ENCODE data around the gene CLGN. TPM values are rescaled to one million over a fixed set of nuclear protein-coding genes. Genes with fewer than 3 reads are reported as not detected.

CLGN gene
- total and polyA plus RNA-seq, 2 of the 4 experiments (the other 2 are of a cell fraction): 0.36 to 0.75 TPM

DNA sequence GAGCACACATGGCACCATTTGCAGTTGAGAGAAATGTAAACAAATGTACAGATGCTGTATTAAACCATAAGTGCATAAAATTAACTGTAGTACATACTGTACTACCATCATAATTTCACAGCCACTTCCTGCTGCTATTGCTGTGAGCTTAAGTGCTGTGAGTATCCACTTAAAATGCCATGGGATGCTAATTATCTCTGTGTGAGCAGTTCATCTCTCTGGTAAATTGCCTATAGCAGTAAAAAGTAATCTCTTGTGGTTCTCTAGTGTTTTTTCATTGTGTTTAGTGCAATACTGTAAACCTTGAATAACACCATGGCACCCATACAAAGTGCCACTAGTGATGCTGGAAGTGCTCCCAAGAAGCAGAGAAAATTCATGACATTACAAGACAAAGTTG, 63.9 kb downstream of the CLGN start:
- Histone ChIP-seq H3K79me1 (ENCODE audit: low read depth in 1 of 2, low read length in 2 of 2) (no peaks in the 10 kb centered on the region), H4K91ac (ENCODE audit: insufficient read depth, low read depth, low read length) (no peak overlapping the region), H3K4me1 (ENCODE audit: control insufficient read depth, insufficient read depth, low read length) (no peaks in the 10 kb centered on the region; the same call in 1 of the 2 replicates), H3K4ac (ENCODE audit: low read depth, low read length) (no peak overlapping the region), H3K56ac (ENCODE audit: extremely low read depth, insufficient read depth, low read length) (no peak overlapping the region), H2BK120ac (ENCODE audit: low read depth, low read length) (no peak overlapping the region), H3K4me3 (ENCODE audit: insufficient read depth, low read depth, low read length) (no peak overlapping the region), H2AFZ (replicated peaks; ENCODE audit: low read length, poor library complexity) (no peak overlapping the region), H2BK15ac (ENCODE audit: low read depth, low read length) (no peak overlapping the region), H3K27me3 (ENCODE audit: control insufficient read depth, insufficient read depth, low read length) (peaks cover 4% of the 10 kb centered on the region; the same call in 1 of the 2 replicates), H2AK9ac (replicated peaks; ENCODE audit: low read depth, low read length, poor library complexity) (no peak overlapping the region), H3K18ac (ENCODE audit: low read depth, low read length) (no peak overlapping the region), H4K8ac (ENCODE audit: low read depth in 2 of 2, low read length in 2 of 2) (no peak overlapping the region), H2BK20ac (ENCODE audit: low read depth, low read length) (no peak overlapping the region), H3K36me3 (ENCODE audit: control insufficient read depth, insufficient read depth, low read length) (no peaks in the 10 kb centered on the region), H4K5ac (ENCODE audit: low read depth, low read length) (no peak overlapping the region), H3K9me1 (ENCODE audit: insufficient read depth, low read length) (no peaks in the 10 kb centered on the region), H2AK5ac (ENCODE audit: low read depth, low read length) (no peak overlapping the region), H3K14ac (replicated peaks; ENCODE audit: low read depth, low read length) (no peak overlapping the region), H3K9me3 (ENCODE audit: control insufficient read depth, insufficient read depth, low read length) (no peaks in the 10 kb centered on the region), H2BK5ac (ENCODE audit: low read depth, low read length, poor library complexity, severe bottlenecking) (no peak overlapping the region), H3K23ac (ENCODE audit: low read depth, low read length) (no peak overlapping the region), H3K4me2 (ENCODE audit: low read depth, low read length) (no peak overlapping the region), H4K20me1 (ENCODE audit: insufficient read depth, low read length) (no peaks in the 10 kb centered on the region), H3K27ac (ENCODE audit: insufficient read depth, low read length) (no peak overlapping the region), H3K9ac (ENCODE audit: low read depth, low read length) (no peak overlapping the region)
- ATAC-seq (ENCODE audit: low read depth) (no peak), DNase-seq (no peak)
- dilution Hi-C loops (cut with HindIII; ENCODE audit: low sequenced_read_pairs, unreplicated experiment) (no loop called here), intact Hi-C loops (cut with micrococcal nuclease) (no loop called here), in situ Hi-C loops (cut with MboI; ENCODE audit: low sequenced_read_pairs) (loop anchor here (10.0 to 25.0 kb wide), 3 partner anchors 241 to 774 kb away; partner anchors contain the start of gene RNF150)
- TF ChIP-seq, protein P1, sequence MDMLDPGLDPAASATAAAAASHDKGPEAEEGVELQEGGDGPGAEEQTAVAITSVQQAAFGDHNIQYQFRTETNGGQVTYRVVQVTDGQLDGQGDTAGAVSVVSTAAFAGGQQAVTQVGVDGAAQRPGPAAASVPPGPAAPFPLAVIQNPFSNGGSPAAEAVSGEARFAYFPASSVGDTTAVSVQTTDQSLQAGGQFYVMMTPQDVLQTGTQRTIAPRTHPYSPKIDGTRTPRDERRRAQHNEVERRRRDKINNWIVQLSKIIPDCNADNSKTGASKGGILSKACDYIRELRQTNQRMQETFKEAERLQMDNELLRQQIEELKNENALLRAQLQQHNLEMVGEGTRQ (IDR thresholded peaks at IDR 0.05; ENCODE audit: low read depth, low read length): no peak
- TF ChIP-seq CEBPB (IDR thresholded peaks at IDR 0.05; ENCODE audit: low read depth, low read length) (no peak), RCOR1 (IDR thresholded peaks at IDR 0.05; ENCODE audit: insufficient replicate concordance, low read length) (no peak), FOS (IDR thresholded peaks at IDR 0.05; ENCODE audit: low read depth, low read length) (no peak)
- TF ChIP-seq, protein P2, sequence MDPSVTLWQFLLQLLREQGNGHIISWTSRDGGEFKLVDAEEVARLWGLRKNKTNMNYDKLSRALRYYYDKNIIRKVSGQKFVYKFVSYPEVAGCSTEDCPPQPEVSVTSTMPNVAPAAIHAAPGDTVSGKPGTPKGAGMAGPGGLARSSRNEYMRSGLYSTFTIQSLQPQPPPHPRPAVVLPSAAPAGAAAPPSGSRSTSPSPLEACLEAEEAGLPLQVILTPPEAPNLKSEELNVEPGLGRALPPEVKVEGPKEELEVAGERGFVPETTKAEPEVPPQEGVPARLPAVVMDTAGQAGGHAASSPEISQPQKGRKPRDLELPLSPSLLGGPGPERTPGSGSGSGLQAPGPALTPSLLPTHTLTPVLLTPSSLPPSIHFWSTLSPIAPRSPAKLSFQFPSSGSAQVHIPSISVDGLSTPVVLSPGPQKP (IDR thresholded peaks at IDR 0.05; ENCODE audit: borderline replicate concordance, low read depth, low read length): no peak
- ChIA-PET POLR2A (ENCODE audit: unreplicated experiment) (no interaction called here), CTCF (no interaction called here)
- no TSS peak for BruUV-seq (replicated peaks)

All from IMR-90 (cell line).